IPS-18a (cell line): ENCODE measurements around the gene FOXN4.
A peak's percentile ranks its signal among the peaks of the same experiment; 100 is the strongest.
"Not testable (repeated sequence)": the region's sequence is repeated elsewhere in the genome, so short reads cannot be mapped to it uniquely, and the experiment has no call there.

ENCODE experiments used
- H3K27ac ChIP-seq: one replicate; pipeline ENCODE4 v1.5.1; 2013; ENCODE audit warnings: low read length
- H3K27me3 ChIP-seq: one replicate; pipeline ENCODE4 v1.6.1; 2013; ENCODE audit warnings: mild to moderate bottlenecking, low read length; ENCODE audit not compliant: control insufficient read depth, insufficient read depth
- H3K36me3 ChIP-seq: one replicate; pipeline ENCODE4 v1.6.1; 2013; ENCODE audit warnings: low read depth, low read length; ENCODE audit not compliant: control insufficient read depth
- H3K4me1 ChIP-seq: one replicate; pipeline ENCODE4 v1.6.1; 2013; ENCODE audit warnings: low read depth, low read length; ENCODE audit not compliant: control insufficient read depth
- H3K4me3 ChIP-seq: one replicate; pipeline ENCODE4 v1.5.1; 2013; ENCODE audit warnings: low read length
- H3K9ac ChIP-seq: one replicate; pipeline ENCODE4 v1.6.1; 2013; ENCODE audit warnings: mild to moderate bottlenecking, low read length, moderate library complexity
- H3K9me3 ChIP-seq: one replicate; pipeline ENCODE4 v1.6.1; 2013; ENCODE audit warnings: low read depth, low read length; ENCODE audit not compliant: control insufficient read depth

Gene FOXN4

GRCh38 chr12:109331301-109331952 is 22.3 kb upstream of the FOXN4 start:
- H3K9ac ChIP-seq, result no peak overlapping the region
- no peaks in the 10 kb centered on the region for H3K36me3 ChIP-seq
- no peak overlapping the region for H3K4me3 ChIP-seq
- H3K27ac ChIP-seq, result no peak overlapping the region
- H3K4me1 ChIP-seq, result no peaks in the 10 kb centered on the region
- H3K27me3 ChIP-seq, result no peaks in the 10 kb centered on the region
- H3K9me3 ChIP-seq, result no peaks in the 10 kb centered on the region

GRCh38 chr12:109330282-109331230 is 21.5 kb upstream of the FOXN4 start:
- H3K9me3 ChIP-seq, result no peaks in the 10 kb centered on the region
- H3K27me3 ChIP-seq, result no peaks in the 10 kb centered on the region
- no peak overlapping the region for H3K9ac ChIP-seq
- no peaks in the 10 kb centered on the region for H3K36me3 ChIP-seq
- H3K27ac ChIP-seq, result no peak overlapping the region
- no peaks in the 10 kb centered on the region for H3K4me1 ChIP-seq
- H3K4me3 ChIP-seq, result no peak overlapping the region

- no peak overlapping the region for H3K4me3 ChIP-seq
- no peaks in the 10 kb centered on the region for H3K27me3 ChIP-seq
- H3K9me3 ChIP-seq, result no peaks in the 10 kb centered on the region
- H3K9ac ChIP-seq, result no peak overlapping the region
- no peak overlapping the region for H3K27ac ChIP-seq
- no peaks in the 10 kb centered on the region for H3K36me3 ChIP-seq
- H3K4me1 ChIP-seq, result no peaks in the 10 kb centered on the region
These were observed 20.6 kb upstream of the FOXN4 start for GRCh38 chr12:109329686-109330085.

GRCh38 chr12:109329003-109329402 is 19.9 kb upstream of the FOXN4 start:
- H3K9me3 ChIP-seq, result no peaks in the 10 kb centered on the region
- no peak overlapping the region for H3K27ac ChIP-seq
- H3K36me3 ChIP-seq, result no peaks in the 10 kb centered on the region
- no peaks in the 10 kb centered on the region for H3K27me3 ChIP-seq
- H3K9ac ChIP-seq, result no peak overlapping the region
- no peaks in the 10 kb centered on the region for H3K4me1 ChIP-seq
- no peak overlapping the region for H3K4me3 ChIP-seq

DNA sequence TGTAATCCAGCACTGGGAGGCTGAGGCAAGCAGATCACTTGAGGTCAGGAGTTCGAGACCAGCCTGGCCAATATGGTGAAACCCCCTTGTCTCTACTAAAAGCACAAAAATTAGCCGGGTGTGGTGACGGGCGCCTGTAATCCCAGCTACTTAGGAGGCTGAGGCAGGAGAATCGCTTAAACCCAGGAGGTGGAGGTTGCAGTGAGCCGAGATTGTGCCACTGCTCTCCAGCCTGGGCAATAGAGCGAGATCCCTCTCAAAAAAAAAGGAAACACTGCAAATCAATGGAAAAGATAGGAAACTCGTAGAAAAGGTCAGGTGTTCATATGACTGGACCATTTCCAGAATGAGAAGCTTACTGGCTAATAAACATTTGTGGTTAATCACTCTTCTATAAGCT is 12.2 kb upstream of the FOXN4 start:
- H3K27me3 ChIP-seq, H3K36me3 ChIP-seq, H3K27ac ChIP-seq, H3K9me3 ChIP-seq, H3K9ac ChIP-seq, H3K4me1 ChIP-seq, H3K4me3 ChIP-seq: not testable (repeated sequence)

GRCh38 chr12:109310247-109311125 is 1.4 kb upstream of the FOXN4 start:
- H3K9me3 ChIP-seq, result no peaks in the 10 kb centered on the region
- H3K27ac ChIP-seq, result no peak overlapping the region
- peak overlapping the region; percentile 61 for H3K4me3 ChIP-seq
- no peaks in the 10 kb centered on the region for H3K36me3 ChIP-seq
- H3K27me3 ChIP-seq, result peaks cover 65% of the 10 kb centered on the region
- H3K9ac ChIP-seq, result no peak overlapping the region
- peaks cover 4% of the 10 kb centered on the region for H3K4me1 ChIP-seq

DNA sequence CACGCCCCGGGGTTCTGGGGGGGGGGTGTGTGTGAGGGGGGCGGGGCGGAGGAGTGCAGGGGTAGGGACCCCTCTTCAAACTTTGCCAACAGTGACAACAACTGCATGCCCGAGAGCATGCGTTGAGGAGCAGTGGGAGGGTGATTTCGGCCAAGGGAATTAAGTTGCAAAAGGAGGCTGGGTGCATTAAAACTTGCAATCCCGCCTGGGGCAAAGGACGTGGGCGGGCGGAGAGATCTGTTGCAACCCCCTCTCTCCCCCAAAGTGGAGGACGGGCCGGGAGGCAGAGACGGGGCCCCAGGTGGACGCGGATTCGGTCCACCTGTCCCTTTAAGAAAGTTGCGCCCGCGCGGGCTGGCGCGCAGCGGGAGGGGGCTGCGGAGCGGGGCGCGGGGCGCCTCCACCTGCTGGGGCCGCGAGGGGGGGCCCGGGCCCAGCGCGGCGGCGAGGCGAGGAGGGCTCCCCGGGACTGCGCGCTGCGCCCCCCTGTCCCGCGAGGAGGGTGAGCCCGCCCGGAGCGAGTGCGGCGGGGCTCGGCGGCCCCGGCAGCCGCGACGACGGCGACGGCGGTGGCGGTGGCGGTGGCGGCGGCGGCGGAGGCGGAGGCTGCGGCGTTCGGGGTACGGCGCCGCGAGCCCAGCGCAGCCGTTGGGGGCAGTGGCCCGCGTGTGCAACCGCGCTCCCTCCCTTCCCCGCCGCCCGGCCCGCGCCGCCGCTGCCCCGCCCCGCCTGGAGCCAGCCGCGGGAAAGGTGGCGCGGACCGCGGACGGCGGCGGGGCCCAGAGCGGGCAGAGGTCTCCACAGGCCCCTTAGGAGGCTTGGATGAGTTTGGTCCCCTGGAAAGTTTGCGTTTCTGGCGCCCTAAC is 530 bp upstream of the FOXN4 start:
- Histone ChIP-seq H3K36me3 (no peaks in the 10 kb centered on the region), H3K9me3 (no peaks in the 10 kb centered on the region), H3K4me1 (peaks cover 4% of the 10 kb centered on the region), H3K27me3 (peaks cover 65% of the 10 kb centered on the region), H3K4me3 (peak overlapping the region; percentile 61), H3K9ac (no peak overlapping the region), H3K27ac (no peak overlapping the region)

DNA sequence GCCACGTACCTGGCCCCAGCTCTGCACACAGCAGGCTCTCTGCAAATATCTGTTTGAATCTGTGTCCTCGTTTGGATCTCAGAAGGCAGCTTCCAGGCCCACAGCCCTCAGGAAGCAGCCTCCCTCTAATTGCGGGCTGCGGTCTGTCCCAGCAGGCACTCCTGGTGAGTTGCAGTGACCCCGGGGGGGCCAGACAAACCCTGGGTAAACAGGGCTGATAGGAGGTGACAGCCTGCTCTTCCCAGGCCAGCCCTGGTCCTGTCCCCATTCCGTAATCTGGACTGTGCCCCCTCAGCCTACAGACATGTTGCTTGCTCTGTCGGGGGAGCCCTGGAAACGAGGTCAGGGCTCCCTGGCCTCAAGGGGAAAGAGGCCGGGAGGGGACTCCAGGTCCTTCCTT is 2.0 kb downstream of the FOXN4 start:
- no peaks in the 10 kb centered on the region for H3K9me3 ChIP-seq
- H3K9ac ChIP-seq, result no peak overlapping the region
- peaks cover 4% of the 10 kb centered on the region for H3K4me1 ChIP-seq
- no peaks in the 10 kb centered on the region for H3K36me3 ChIP-seq
- H3K4me3 ChIP-seq, result no peak overlapping the region
- H3K27ac ChIP-seq, result no peak overlapping the region
- H3K27me3 ChIP-seq, result peaks cover 50% of the 10 kb centered on the region

DNA sequence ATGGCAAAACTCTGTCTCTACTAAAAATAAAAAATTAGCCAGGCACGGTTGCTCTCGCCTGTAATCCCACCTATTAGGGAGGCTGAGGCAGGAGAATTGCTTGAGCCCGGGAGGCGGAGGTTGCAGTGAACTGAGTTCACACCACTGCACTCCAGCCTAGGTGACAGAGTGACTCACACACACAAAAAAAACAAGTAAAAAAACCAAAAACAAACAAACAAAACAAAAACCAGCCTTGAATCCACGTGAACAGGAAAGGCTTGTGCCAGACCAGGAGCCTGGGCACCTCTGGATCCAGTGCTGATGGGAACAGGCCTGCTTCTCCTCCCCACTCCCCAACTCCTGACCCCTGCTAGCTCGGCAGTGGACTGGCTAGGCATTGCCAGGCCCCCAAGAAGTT is 3.5 kb downstream of the FOXN4 start:
- Histone ChIP-seq H3K9ac (no peak overlapping the region), H3K4me1 (peaks cover 2% of the 10 kb centered on the region), H3K36me3 (no peaks in the 10 kb centered on the region), H3K27me3 (peaks cover 35% of the 10 kb centered on the region), H3K4me3 (no peak overlapping the region), H3K27ac (no peak overlapping the region), H3K9me3 (no peaks in the 10 kb centered on the region)

- H3K36me3 ChIP-seq, result no peaks in the 10 kb centered on the region
- no peak overlapping the region for H3K27ac ChIP-seq
- no peaks in the 10 kb centered on the region for H3K9me3 ChIP-seq
- H3K27me3 ChIP-seq, result peaks cover 28% of the 10 kb centered on the region
- no peak overlapping the region for H3K9ac ChIP-seq
- H3K4me3 ChIP-seq, result no peak overlapping the region
- H3K4me1 ChIP-seq, result no peaks in the 10 kb centered on the region
These were observed 4.6 kb downstream of the FOXN4 start for GRCh38 chr12:109304485-109304884.
